Measurements from ENCODE around the gene ABCG1.

The ABCG1 gene

DNA sequence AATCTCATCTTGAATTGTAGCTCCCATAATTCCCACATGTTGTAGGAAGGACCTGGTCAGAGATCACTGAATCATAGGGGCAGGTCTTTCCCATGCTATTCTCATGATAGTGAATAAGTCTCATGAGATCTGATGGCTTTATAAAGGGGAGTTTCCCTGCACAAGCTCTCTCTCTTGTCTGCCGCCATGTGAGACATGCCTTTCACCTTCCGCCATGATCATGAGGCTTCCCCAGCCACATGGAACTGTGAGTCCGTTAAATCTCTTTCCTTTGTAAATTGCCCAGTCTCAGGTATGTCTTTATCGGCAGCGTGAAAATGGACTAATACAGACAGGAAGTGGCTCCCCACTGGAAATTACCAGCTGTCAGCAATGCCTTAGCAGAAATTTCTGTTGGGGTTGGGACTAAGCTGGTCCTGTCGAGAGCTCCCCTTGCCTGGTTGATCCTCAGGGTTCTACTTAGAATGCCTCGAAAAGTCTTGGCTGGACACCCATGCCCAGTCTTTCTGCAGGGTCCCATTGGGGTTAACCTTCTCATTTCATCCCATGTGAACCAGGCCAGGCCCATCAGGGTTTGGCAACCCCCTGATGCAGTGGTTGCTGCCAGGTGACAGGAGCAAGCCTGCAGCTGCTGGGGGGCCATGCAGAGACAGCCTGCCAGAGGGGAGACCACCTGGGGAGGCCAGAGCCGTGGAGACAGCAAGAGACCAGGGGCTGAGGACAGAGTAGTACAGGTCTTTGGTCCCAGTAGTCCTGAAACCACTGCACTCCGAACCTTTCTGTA lies 2.8 kb upstream of the ABCG1 start:
- H3K4me3 ChIP-seq (ENCODE audit: low read depth, low read length), result no peak overlapping the region
- TF ChIP-seq, protein P1, sequence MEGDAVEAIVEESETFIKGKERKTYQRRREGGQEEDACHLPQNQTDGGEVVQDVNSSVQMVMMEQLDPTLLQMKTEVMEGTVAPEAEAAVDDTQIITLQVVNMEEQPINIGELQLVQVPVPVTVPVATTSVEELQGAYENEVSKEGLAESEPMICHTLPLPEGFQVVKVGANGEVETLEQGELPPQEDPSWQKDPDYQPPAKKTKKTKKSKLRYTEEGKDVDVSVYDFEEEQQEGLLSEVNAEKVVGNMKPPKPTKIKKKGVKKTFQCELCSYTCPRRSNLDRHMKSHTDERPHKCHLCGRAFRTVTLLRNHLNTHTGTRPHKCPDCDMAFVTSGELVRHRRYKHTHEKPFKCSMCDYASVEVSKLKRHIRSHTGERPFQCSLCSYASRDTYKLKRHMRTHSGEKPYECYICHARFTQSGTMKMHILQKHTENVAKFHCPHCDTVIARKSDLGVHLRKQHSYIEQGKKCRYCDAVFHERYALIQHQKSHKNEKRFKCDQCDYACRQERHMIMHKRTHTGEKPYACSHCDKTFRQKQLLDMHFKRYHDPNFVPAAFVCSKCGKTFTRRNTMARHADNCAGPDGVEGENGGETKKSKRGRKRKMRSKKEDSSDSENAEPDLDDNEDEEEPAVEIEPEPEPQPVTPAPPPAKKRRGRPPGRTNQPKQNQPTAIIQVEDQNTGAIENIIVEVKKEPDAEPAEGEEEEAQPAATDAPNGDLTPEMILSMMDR (conservative IDR thresholded peaks at IDR 0.05; ENCODE audit: low read depth, low read length), result no peak
- DNase-seq (ENCODE audit: low read depth), result no peak

DNA sequence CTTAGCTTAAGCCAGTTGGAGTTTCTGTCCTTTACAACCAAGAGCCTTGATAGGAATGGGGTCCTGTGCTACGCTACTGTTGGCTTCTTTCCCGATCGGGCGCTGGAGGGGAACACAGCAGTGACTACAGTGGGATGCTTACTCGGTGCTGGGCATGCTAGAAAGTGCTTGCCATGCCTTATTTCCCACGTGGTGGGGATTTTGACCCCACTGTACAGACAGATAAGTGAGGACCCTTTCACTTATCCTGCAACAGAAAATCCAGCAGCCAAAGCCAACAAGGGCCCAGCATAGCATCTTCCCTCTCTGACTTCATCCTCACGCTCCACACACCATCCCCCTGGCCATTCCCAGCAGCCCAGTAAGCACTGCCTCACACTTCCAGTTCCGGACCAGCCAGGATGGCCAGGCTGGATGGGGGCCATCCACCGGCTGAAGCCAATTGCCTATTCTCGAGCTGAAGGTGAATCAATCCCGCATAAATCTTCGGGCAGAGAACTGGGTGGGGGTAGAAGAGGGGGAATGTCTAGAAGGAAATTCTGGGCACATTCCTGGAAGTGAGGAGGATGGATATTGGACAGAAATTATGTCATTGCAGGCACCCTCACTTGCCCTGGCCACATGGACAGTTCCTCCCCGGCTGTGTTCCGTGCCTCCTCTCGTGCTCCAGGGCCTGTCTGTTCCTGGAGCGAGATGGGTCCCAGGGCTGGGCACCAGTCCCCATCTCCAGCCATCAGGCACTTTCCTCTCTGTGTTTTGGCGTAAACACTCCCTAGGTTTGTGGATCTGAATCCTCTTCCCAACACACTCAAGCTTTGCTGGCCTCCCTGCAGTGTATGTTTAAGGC lies 2.0 kb upstream of the ABCG1 start:
- no peak for DNase-seq (ENCODE audit: low read depth)
- TF ChIP-seq, protein P1 (conservative IDR thresholded peaks at IDR 0.05; ENCODE audit: low read depth, low read length), result no peak
- H3K4me3 ChIP-seq (ENCODE audit: low read depth, low read length), result no peak overlapping the region

DNA sequence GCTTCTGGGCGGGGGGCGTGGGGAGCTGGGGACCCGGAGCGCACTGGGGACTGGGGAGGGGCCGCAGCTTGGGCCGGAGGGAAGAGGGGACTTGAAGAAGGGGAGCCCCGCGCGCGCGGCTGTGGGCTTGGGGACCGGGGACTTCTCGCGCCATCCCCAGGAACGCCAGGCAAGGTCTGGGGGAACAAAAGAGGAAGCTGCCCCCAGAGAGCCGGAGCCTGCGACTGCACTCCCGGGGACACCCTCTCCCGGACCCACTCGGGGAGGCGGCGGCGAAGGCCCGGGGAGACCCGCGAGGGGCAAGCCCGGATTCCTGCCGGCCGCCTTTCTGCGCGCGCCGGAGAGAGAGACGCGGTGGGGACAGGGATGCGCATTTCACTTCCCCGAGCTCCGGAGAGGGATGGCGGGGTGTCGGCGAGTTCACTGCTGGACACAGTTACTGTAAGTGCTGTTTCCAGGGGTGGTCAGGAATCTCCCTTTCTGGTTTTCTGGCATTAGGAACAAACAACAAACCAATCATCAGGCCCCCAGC lies 732 bp downstream of the ABCG1 start:
- no peak for DNase-seq (ENCODE audit: low read depth)
- TF ChIP-seq, protein P1 (conservative IDR thresholded peaks at IDR 0.05; ENCODE audit: low read depth, low read length), result no peak
- peak overlapping the region; percentile 52 for H3K4me3 ChIP-seq (ENCODE audit: low read depth, low read length)

DNA sequence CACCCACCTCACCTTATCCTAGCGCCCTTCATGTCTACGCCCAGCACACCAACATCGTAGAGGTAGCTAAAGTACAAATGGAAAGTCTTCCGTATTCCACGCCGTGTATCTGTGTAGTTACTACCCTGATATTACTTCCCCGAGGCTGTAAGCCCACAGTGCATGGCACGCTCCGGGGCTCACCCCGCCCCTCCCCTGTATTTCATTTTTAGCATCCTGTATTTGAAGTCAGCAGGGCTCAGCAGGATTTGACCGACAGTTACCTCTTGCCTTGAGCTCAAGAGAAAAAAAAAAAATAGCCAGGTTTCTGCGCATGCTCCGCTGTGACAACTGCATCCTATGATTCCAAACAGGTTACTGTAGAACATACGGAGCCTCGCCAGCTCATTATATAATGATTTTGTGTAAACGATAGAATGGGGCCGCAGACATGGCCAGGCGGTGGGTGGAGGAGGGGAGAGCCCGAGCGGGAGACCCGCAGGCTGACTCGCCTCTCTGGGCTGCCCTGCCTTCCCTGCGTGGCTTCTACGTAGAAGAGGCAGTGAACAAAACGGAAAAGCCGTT lies 1.3 kb downstream of the ABCG1 start:
- peak; percentile 86 for DNase-seq (ENCODE audit: low read depth)
- TF ChIP-seq, protein P1 (conservative IDR thresholded peaks at IDR 0.05; ENCODE audit: low read depth, low read length), result no peak
- H3K4me3 ChIP-seq (ENCODE audit: low read depth, low read length), result peak overlapping the region; percentile 52

DNA sequence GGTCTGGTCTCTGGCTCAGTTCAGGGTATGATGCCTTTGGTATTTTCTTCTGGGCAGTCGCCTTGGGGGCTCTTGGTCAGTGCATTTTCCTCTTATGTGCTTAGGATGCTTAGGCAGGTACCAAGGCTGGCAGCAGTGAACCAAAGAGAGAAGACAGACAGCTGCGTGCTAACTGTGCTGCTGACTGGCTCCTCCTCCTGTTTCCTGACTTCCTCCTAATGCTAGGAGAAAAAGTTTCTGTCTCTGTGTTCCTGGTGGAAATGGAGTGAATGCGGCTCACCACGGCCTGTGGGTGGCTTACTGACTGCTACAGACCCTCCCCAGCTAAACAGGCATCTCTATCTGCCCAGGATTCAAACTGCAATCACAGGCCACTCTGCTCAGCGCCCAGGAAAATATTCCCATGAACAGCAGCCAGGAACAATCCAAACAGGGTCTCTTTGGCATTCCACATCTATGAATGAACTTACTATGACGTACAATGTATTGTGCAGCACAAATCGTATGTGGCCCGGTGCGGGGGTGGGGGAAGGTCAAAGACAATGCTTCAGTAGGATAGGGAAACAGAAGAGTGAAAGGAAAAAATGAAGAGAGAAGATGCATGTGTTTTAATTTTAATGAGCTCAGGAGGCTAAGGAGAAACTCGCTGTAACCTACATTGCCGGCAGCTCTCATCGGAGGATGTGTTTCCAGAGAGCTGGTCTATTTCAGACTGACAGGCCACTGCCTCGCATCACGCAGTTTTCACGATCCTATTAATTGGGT lies 2.8 kb downstream of the ABCG1 start:
- TF ChIP-seq, protein P1 (conservative IDR thresholded peaks at IDR 0.05; ENCODE audit: low read depth, low read length), result no peak
- DNase-seq (ENCODE audit: low read depth), result peak; percentile 18
- H3K4me3 ChIP-seq (ENCODE audit: low read depth, low read length), result no peak overlapping the region

DNA sequence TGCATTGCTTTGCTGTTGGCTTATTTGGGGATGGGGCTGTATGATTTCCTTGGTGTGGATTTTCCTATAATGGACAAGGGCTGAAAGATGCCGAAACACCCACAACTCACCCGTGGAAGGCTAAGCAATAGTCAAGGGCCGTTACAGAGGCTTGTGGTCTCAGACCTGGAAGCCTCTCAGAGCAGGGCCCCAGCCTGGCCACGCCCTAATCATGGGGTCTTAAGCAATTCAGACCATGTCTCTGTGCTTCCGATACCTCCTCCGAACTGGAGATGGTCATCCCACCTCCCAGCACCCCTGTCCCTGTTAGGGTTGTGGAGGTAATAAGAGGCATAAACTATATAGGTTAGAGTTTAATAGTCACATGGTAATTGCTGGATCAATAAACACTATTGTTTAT lies 3.4 kb downstream of the ABCG1 start:
- H3K4me3 ChIP-seq (ENCODE audit: low read depth, low read length), result no peak overlapping the region
- TF ChIP-seq, protein P1 (conservative IDR thresholded peaks at IDR 0.05; ENCODE audit: low read depth, low read length), result no peak
- DNase-seq (ENCODE audit: low read depth), result no peak

Data from choroid plexus epithelial cell (primary cell).